ENCODE data around the gene ITGA2.

GRCh38 chr5:53053364-53053763 lies 64.2 kb downstream of the ITGA2 start:
- TF ChIP-seq CTCF (IDR thresholded peaks at IDR 0.05; ENCODE audit: insufficient read depth, low read length, poor library complexity, severe bottlenecking) (no peak), EZH2phosphoT487 (conservative IDR thresholded peaks at IDR 0.05; ENCODE audit: low read length) (no peak)
